HL-60/S4 treated with retinoic acid at 250 ng/mL for 4 days and 3 days (cell line): Measurements from ENCODE around the gene GRWD1.
"Not testable (repeated sequence)": the region's sequence is repeated elsewhere in the genome, so short reads cannot be mapped to it uniquely, and the experiment has no call there.

Experiments
- in situ Hi-C: fragments of 300-500 bp; cut with MboI; formaldehyde crosslinking; loops from 2 replicates; pipeline ENCODE4 v1.7.0; 2022; ENCODE audit warnings: low sequenced_read_pairs

Gene GRWD1

DNA sequence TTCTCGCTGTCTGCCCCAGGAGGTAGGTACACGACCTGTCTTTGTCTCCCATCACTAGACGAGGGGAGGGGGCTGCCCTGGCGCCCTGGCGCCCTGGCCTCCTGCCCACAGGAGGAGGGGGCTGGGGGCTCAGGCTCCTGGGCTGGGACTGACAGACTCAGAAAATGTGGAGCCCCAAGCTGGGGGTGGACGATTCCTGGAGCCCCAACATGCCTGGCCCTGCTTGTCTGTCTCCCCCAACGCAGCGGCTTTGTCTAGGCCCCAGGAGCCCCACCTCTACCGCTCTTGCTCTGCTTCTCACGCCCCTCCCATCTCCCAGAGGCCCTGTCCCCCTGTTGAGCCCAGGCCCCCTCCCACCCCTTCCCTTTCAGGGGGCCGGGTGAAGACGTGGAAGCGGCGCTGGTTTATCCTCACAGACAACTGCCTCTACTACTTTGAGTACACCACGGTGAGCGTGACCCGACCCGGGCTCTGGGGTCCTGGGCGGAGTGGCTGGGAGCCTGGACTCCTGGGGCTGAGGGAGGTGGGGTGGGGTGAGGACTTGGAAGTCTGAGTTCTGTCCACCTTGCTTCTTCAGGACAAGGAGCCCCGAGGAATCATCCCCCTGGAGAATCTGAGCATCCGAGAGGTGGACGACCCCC is 32.0 kb downstream of the GRWD1 start:
- in situ Hi-C loops, result no loop called here

DNA sequence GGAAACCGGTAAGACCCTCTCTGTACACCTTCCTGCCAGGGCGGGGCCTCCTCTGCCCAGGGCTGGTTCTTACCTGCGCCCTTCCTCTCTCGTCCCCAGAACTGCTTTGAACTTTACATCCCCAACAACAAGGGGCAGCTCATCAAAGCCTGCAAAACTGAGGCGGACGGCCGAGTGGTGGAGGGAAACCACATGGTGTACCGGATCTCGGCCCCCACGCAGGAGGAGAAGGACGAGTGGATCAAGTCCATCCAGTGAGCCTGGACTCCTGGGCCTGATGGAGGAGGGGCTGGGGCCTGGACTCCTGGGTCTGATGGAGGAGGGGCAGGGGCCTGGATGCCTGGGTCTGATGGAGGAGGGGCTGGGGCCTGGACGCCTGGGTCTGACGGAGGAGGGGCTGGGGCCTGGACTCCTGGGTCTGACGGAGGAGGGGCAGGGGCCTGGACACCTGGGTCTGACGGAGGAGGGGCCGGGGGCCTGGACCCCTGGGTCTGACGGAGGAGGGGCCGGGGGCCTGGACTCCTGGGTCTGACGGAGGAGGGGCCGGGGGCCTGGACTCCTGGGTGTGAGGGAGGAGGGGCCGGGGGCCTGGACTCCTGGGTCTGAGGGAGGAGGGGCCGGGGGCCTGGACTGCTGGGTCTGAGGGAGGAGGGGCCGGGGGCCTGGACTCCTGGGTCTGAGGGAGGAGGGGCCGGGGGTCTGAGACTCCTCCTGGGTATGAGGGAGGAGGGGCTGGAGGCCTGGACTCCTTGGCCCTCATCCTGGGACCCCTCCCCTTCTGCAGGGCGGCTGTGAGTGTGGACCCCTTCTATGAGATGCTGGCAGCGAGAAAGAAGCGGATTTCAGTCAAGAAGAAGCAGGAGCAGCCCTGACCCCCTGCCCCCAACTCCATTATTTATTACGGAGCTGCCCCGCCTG is 32.8 kb downstream of the GRWD1 start:
- in situ Hi-C loops, result no loop called here

DNA sequence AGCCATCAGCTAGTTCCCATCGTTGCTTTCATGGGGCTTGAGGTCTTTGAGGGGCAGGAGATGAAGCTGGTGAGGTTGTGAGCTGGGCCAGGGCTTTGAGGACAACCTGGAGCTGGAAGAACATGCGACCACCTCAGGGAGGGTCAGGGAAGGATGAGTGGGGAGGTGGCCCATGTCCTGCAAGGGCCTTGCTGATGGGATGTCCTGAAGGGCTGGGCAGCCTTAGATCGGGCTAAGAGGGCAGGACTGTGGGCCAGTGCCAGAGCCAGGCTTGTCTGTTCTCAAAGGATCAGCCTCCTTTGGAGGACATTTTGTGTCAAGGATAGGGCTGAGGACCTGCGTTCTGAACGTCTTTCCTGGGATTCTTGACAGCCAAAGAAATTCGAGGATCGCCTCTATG is 33.9 kb downstream of the GRWD1 start:
- in situ Hi-C loops, result no loop called here

DNA sequence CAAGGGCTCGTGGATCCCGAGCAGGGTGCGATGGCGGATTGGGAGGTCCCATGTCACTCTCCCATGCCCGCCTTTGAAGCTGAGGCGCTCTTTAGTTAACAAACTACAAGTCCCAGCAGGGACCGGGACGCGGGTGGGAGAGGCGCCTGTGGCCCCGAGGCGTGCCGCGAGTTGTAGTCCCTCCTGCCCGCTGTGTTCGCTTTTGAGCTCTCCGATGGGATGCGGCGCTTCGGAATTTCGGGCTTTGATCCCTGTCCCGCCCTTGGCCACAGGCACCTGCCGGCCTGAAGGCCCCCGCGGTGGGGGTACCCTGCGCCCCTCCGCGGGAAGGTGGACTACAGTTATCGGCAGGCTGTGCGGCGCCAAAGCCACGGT is 34.4 kb downstream of the GRWD1 start:
- in situ Hi-C loops, result no loop called here

DNA sequence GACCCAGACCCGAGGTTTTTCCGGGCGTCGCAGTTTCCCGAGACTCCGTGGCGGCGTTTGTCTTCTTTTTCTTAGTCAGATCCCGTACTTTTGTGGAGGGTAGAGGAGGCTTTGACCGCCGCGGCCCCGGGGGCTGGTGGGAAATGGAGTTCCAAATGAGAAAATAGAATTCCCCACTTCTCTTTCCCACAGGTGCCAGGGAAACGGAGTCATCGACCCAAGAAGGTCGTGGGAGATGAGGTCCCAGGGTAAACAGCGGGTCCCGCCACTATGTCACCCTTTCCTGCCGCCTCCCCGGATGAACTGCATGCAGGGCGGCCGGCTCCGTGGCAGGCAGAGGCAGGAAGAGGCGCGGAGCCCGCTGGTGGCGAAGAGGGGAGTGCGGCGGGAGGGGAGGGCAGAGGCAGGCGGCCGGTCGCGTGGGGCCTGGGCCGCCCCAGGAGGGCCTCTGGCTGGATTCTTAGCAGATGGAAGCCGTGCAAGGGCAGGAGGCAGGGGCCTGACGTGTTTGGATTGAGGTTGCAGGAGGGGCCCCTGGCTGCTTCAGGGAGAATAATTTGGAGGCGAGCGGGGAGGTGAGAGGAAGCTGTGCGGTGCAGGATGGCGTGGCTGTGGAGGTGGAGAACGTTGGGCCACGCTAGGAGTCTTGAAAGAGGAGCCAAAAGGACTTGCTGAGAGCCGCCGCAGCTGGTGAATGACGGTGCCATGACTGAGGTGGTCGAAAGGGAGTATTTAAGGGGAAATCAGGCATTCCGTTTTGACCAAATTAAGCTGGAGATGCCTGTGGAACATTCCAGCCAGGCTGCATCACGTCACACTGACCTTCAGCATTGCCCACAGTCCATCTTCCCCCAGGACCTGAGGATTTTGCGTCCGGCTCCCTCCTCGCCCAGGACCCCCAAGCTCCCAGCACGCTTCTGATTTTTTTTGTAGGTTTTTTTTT is 35.0 kb downstream of the GRWD1 start:
- in situ Hi-C loops, result no loop called here

DNA sequence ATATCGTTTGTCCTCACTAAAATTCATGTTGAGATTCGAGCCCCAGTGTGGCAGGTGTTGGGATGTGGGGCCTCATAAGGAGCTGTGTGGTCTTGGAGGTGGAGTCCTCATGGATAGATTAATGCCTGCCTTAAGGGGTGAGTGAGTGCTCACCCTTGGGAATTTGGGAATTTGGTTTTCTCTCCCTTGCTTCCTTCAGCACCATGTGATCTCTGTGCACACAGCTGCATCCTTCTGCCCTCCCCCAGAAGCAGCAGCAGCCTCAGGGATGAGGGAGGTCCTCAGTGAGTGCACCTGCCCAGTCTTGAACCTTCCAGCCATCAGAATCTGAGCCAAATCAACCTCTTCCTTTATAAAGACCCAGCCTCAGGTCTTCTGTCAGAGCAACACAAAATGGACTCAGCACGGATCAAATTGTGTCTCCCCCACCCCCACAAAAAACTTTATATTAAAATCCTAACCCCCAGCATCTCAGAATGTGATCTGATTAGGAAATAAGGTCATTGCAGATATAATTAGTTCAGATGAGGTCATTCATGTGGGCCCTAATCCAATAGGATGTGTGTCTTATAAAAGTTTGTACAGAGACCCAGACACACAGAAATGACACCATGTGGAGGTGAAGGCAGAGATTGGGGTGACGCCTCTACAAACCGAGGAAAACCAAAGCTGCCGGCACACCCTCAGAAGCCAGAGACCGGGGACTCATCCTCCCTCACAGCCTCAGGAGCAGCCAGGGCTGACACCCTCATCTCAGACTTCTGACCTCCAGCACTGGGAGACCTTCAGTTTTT is 36.3 kb downstream of the GRWD1 start:
- in situ Hi-C loops, result no loop called here

DNA sequence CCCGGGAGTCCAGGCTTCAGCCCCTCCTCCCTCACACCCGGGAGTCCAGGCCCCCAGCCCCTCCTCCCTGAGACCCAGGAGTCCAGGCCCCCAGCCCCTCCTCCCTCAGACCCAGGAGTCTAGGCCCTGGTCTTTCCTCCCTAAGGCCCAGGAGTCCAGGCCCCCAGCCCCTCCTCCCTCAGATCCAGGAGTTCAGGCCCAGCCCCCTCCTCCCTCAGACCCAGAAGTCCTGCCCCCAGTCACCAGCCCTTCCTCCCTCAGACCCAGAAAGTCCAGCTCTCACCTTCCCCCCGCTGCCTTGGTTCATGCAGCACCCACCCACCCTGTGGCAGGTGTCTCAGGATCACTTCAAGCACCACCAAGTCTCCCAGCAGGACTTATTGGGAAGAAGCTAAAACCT is 37.5 kb downstream of the GRWD1 start:
- in situ Hi-C loops, result no loop called here

DNA sequence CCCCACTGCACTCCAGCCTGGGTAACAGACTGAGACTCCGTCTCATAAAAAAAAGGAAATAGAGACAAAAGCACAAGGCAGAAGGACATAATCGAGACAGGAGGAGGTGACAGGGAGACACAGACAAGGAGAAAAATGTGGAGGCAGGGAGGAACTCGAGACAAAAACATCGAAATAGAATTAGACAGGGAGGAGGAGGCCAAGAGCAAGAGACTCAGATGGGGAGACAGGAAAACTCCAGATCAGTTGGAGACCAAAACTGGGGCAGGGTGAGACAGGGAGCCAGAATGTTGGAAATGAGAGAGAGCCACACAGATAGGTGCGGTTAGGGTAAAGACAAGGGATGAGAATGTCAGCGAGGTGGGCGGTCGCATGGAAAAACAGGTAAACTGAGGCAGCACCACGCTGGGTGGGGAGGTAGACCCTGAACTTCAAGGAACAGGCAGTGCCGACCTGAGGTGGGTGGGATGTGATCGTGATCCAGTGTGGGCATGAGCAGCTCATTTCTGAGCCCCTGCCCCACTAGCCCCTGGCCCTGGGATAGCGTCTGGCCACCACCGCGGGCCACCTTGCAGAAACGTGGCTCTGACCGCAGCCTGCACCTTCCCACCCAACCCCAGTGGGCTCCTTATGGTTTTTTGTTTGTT is 38.6 kb downstream of the GRWD1 start:
- in situ Hi-C loops, result no loop called here

DNA sequence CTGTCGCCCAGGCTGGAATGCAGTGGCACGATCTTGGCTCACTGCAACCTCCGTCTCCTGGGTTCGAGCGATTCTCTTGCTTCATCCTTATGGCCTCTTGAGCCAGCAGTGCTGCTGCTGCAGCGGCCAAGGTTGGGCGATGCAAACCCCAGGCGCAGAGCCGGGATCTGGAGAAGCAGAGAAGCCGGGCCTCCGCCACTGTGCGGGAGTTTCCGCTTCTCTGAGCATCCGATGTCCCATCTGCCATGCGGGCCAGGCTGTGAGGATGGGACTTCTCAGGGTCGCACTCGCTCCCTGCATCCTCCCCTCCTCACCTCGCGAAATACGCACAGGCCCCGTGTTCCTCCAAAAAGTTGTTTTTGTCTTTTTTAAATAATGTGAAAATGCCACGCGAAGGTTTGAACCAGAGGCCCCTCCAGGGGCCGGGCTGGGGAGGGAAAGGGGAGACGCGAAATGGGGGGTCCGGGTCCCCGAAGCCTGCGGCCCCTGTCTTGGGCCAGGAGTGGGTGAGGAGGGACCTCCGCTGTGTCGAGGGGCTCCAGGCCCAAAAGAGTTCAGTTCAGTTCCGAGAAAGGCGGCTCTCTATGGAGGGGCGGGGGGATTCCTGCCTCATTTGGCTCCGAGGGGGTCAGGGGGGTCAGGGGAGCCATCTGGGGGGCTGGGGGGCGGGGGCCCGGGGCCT is 39.3 kb downstream of the GRWD1 start:
- in situ Hi-C loops, result no loop called here

DNA sequence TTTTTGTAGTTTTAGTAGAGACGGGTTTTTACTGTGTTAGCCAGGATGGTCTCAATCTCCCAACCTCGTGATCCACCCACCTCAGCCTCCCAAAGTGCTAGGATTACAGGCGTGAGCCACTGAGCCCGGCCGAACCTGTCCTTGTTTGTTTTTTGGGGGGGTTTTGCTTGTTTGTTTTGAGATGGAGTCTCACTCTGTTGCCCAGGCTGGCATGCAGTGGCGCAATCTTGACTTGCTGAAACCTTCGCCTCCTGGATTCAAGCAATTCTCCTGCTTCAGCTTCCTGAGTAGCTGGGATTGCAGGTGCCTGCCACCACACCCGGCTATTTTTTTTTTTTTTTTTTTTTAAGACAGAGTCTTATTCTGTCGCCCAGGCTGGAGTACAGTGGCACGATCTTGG is 40.9 kb downstream of the GRWD1 start:
- in situ Hi-C loops, result not testable (repeated sequence)

DNA sequence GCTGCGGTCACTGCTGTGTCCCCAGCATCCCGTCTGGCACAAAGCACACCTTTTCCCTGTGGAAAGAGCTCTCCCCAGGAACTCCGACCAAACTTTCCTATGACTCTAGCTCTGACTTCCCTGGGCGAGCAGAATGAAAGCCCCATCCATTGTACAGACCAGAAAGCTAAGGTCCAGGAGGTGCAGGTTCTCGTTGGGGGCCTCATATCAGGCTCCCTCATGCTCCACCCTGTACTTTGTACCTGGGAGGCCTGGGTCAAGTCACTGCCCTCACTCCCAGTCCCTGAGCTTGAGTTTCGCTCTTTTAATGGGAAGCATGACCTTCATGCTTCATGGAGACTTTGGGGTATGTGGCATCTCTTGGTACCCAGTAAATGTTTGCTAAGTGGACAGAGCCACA is 41.8 kb downstream of the GRWD1 start:
- in situ Hi-C loops, result no loop called here

DNA sequence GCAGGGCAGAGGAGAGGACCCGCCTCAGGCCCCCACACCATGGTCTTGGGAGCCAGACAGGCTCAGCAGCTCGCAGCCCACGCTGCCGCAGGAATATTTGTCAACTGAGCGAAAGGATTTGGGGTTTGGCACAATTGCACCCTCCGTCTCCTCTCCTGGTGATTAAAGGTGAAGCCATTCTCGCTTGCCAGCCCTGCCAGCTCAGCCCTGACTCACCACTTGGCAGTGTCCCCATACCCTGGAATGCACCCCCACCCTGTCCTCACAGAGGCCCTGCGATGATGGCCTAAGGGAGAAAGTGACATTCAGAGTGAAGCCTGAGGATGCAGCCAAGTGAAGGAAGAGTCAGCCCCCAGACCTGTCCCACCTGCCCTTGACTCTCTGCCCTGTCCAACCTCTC is 42.2 kb downstream of the GRWD1 start:
- in situ Hi-C loops, result no loop called here

DNA sequence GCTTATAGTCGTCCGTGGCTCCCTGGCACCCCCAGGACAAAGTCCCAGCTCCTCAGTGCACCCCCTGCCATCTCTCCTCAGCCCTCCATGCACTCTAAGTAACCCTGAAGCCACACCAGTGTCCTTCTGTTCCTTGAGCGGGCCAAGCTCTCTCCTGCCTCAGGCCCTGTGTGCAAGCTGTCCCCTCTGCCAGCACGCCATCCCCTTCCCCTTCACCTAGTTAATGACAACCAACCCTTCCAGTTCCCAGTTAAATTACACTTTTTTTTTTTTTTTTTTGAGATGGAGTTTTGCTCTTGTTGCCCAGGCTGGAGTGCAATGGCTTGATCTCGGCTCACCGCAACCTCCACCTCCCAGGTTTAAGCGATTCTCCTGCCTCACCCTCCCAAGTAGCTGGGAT is 42.7 kb downstream of the GRWD1 start:
- in situ Hi-C loops, result not testable (repeated sequence)

DNA sequence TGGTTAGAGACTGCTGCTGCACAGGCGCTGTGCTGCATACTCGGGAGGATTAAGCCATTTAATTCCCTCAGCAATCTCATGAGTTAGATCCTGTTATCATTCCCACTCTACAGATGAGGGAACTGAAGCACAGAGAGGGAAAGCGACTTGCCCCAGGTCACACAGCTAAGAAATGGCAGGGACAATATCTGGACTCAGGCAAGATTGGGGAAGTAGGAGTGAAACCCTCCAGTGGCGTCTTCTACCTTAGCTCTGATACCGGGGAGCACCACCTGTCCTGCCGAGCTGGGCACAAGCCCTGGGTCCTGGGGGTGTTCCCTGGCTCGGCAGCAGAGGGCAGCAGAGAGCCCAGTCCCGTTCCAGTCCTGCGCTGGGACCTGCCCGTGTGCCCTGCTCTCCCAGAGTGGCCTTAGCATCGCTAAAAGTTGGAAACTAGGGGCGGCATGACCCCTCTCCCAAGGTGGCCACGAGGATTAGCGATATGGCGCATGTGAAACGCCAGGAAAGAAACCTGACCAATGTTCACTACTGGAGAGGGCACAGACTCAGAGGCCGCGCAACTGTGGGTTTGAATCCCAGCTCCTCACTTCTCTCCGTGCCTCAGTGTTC is 43.9 kb downstream of the GRWD1 start:
- in situ Hi-C loops, result no loop called here

DNA sequence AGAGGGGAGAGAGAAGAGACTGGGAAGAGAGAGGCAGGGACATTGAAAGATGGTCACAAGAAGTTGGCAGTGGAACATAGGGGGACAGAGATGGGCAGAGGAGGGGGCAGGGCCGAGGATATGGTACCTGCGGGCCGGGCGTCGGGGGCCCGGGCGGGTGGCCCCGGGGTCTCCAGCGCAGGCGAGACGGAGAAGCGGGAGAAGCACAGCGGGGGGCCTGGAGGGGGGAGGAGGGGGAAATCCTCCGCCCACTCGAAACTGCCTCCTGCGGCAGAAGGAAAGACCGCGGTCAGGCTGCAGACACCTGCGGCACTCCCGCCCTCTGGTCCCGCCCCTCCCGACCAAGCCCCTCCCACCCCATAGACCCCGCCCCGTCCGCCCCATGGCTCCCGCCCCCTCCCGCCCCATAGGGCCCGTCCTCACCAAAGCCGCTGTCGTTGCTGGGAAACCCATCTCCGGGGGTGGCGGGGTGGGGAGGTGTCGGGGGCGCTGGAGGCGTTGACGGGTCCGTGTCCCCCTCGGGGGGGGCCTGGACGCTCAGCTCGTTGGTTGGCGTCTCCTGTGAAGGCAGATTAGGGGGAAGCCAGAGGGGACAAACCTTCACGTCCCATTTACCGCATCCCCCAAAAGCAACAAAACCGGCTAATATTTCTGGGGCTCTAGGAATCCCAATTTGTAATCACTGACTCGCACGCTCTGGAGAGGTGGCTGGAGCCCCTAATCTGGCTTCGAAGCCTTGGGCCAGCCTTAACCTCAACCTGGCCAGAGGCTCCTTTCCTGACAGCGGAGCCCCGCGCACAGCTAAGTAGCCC is 45.4 kb downstream of the GRWD1 start:
- in situ Hi-C loops, result no loop called here

DNA sequence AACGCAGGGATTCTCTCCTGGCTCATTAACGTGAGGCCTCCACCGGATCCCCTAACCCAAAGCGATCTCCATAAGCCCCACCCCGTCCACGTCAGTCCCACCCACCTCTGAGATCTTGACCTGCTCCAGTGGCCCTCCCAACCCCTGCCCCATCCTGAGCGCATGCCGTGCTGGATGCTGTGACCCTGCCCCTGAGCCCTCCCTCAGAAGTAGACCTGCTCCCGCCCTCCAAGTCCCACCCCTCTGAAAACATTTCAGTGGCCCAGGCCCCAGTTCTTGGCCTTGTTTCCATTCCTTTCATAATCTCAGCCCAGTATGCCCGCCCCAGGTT is 46.0 kb downstream of the GRWD1 start:
- in situ Hi-C loops, result no loop called here

DNA sequence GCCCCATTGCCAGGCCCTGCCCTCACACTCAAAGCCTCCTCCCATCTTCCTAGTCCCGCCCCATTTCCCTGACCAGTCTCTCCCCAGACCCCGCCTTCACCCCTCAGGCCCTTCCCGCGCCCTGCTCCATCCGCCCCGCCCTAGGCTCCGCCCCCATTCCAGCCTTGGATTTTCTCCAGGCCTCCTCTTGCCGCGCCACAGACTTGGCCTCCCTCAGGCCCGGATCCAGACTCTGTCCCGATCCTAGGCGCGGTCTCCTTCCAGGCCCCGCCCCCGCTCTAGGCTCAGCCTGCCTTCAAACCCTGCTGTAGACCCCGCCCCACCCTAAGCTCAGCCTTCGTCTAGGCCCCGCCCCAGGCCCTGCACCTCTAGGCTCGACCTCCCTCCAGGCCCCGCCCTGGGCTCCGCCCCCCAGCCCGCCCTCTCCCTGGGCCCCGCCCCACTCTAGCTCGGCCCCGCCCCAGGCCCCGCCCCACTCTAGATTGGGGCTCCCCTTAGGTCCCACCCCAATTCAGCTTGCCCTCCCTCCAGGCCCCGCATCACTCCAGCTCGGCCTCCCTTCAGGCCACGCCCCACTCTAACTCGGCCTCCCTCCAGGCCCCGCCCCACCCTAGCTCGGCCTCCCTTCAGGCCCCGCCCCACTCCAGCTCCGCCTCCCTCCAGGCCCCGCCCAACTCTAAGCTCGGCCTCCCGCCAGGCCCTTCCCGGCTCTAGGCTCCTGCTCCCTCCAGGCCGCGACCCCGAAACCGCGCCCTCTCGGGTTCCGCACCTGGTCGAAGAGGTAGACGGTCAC is 47.3 kb downstream of the GRWD1 start:
- in situ Hi-C loops, result no loop called here
